Articular chondrocyte of knee joint (primary cell): ENCODE data around the gene IKZF5. TPM values are rescaled to one million over a fixed set of nuclear protein-coding genes. Genes with fewer than 3 reads are reported as not detected.

Experiments
- total RNA-seq: library from RNA; depleted of rRNA; stranded (reverse); fragments of >200 nt; gene quantifications from 2 replicates; pipeline ENCODE4 v1.2.3, GENCODE V29; 2012

IKZF5 gene, protein sequence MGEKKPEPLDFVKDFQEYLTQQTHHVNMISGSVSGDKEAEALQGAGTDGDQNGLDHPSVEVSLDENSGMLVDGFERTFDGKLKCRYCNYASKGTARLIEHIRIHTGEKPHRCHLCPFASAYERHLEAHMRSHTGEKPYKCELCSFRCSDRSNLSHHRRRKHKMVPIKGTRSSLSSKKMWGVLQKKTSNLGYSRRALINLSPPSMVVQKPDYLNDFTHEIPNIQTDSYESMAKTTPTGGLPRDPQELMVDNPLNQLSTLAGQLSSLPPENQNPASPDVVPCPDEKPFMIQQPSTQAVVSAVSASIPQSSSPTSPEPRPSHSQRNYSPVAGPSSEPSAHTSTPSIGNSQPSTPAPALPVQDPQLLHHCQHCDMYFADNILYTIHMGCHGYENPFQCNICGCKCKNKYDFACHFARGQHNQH
- total RNA-seq: 7.8 and 9.0 TPM in 2 replicates

DNA sequence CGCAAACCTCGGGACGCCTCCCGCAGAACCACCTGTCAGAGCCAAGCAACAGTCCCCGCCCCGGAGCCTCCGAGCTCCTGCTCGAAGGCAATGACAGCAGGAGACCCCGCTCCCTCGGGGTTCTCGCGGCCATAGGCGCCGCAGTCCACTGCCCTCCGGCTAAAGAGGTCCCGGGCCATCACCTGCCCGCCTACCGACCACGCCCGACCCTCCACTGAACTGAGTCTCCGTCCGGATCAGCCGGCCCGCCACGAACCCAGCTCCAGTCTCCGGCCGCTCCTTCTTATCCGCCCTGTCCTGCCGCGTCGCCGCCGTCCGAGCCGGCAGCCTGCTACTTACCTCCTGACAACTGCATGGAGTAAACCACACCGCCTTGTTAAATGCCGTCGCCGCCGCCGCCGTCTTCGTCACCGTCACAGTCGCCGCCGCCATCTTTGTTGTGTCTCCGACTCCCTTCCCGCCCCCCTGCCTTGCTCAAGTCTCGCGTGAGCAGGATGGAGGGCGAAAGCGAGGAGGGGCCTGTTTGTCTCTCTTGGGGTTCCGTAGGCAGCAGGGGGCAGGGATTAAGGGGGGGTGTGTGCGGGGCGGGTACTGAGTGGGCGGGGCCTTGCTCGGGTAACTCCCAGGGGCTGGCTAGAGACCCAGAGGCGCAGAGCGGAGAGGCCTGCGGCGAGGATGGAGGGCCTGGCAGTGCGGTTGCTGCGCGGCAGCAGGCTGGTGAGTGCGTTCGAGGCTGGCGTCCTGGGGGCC, at the start of gene IKZF5, which contains the start of gene ACADSB:
TSS of gene IKZF5 (minus strand) at position 441 of the 750 bp plus-strand sequence. CDS start 10,170 bp downstream, outside the sequence.
TSS of gene ACADSB (plus strand) at position 652 of the 750 bp plus-strand sequence. CDS start at position 676, 24 bp downstream.

DNA sequence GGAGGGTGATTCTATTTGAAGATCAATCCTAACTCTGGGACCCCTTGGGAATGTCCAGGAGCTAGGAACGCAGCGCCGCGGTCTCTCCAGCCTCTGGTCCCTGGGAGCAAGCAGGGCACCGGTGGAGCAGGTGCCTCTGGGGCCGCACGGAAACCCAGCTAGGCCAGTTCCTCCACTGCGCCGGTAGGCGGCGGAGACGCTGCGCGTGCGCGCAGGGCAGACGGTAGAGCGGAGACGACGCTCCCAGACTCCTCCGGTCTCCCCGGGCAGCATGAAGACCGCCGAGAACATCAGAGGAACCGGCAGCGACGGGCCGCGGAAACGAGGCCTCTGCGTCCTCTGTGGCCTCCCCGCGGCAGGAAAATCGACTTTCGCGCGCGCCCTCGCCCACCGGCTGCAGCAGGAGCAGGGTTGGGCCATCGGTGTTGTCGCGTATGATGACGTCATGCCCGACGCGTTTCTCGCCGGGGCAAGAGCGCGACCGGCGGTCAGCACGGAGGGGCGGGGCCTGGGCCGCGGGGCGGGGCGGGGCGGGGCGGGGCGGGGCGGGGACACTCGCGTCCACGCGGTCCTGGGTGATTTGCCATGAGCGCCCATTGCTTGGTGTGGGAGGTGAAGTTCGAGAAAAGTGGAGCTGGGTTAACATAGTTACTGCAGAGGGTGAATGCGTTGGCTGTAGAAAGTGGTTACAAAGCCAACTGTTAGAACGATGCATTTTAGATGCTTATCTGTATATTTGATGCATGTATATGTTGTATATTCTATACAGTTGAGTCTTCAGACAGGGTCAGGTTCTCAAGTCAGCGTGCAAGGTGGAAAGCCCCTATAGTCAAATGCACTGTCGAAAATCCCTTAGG, 28.2 kb downstream of the IKZF5 start, which contains the start of gene PSTK:
TSS of gene PSTK (plus strand) at position 193 of the 857 bp plus-strand sequence. CDS start at position 272, 79 bp downstream.

DNA sequence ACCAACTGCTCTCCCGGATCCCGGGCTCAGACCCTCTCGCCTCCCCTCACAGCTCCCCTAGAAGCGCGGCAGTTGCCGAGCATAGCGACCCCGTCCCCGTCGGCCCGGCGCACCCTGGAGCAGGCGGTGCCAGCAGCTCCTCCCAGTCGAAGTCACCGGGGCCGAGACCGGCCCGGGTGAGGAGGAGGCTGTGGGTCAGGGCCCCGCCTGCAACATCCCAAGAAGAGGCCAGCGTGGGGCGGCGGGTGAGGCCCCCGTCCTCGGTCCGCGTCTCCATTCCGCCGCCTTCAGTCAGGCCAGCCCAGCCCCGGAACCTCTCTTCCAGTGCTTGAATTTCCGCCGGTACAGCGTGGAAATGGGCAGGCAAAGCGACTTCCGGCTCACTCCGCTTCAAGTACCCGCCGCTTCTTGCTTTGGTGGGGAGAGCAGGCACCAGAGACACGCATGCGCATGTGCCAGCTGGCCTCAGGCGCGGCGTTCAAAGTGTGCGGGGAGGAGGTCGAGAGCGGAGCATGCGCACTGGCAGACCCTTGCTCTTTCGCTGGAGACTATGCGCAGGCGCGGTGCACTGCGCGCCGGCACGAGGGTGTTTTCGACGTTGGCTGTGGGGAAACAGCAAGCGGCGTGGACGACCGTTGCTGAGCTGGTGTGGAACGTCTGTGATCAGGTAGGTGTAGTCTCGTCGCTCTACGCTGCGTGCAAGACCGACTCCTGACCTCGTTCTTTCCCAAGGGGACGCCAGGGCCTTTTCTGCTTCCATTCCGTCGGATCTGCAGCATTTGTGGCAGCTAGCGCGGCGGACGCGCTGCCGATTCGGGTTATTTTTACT, 54.5 kb downstream of the IKZF5 start, which contains the start of gene C10orf88:
TSS of gene C10orf88 (minus strand) at position 326 of the 829 bp plus-strand sequence. CDS start at position 277, 49 bp downstream.

Other genes starting within 250 kb of the IKZF5 start
- gene CUZD1, start 162.9 kb downstream of the IKZF5 start, total RNA-seq: 0.43 and 0.91 TPM in 2 replicates
- gene FAM24B, start 129.2 kb downstream of the IKZF5 start, total RNA-seq: 4.1 TPM in 2 replicates
- gene FAM24A, start 98.2 kb downstream of the IKZF5 start, total RNA-seq: not detected in 2 replicates
- 9.5 and 10.6 TPM in 2 replicates for gene C10orf88, start 54.6 kb downstream of the IKZF5 start, total RNA-seq
- gene PSTK, start 28.4 kb downstream of the IKZF5 start, total RNA-seq: 4.1 and 5.1 TPM in 2 replicates
- gene ACADSB, start 211 bp upstream of the IKZF5 start, total RNA-seq: 11.8 and 13.7 TPM in 2 replicates
- gene HMX3, start 127.2 kb upstream of the IKZF5 start, total RNA-seq: 0.11 TPM in 1 of 2 replicates, not detected in the other
- gene HMX2, start 139.3 kb upstream of the IKZF5 start, total RNA-seq: not detected in 2 replicates
- gene BUB3, start 145.6 kb upstream of the IKZF5 start, total RNA-seq: 112 and 130 TPM in 2 replicates